Right atrium auricular region (tissue), 2 donors: ENCODE results near the gene HYI. TPM values are rescaled to one million over a fixed set of nuclear protein-coding genes. Genes with fewer than 3 reads are reported as not detected.

Source experiments
- DNase-seq: peaks from one replicate; pipeline ENCODE4 v3.0.0-alpha.2; 2019; ENCODE audit warnings: low spot score
- H3K27ac ChIP-seq, 2 donors: fragments of 200-600 bp; sonication (generic); 1 replicate in 1 of 2; 2 replicates in 1 of 2; pipeline ENCODE4 v1.5.1; 2016 to 2019
- H3K27me3 ChIP-seq, 2 donors: fragments of 200-600 bp; sonication (generic); one replicate each; pipeline versions ENCODE4 v1.5.1 to v1.6.0; 2017 to 2019
- H3K36me3 ChIP-seq: fragments of 200-600 bp; sonication (generic); one replicate; pipeline ENCODE4 v1.5.1; 2016
- H3K4me1 ChIP-seq, 2 donors: fragments of 200-600 bp; sonication (generic); one replicate each; pipeline versions ENCODE4 v1.5.1 to v1.6.0; 2017 to 2019
- H3K4me3 ChIP-seq, 2 donors: fragments of 200-600 bp; sonication (generic); 1 replicate in 1 of 2; 2 replicates in 1 of 2; pipeline ENCODE4 v1.5.1; 2017 to 2019; ENCODE audit warnings: mild to moderate bottlenecking in 1 of 2, moderate library complexity in 1 of 2
- H3K9me3 ChIP-seq, 2 donors: fragments of 200-600 bp; sonication (generic); one replicate each; pipeline ENCODE4 v1.5.1; 2019
- total RNA-seq, 2 donors: library from RNA; depleted of rRNA; stranded (reverse); fragments of >200 nt; gene quantifications; one replicate each; pipeline ENCODE4 v1.1.0, GENCODE V29; 2016
- TF ChIP-seq, protein P1 (sequence below), 2 donors: fragments of 200-600 bp; sonication (generic); IDR thresholded peaks; one replicate each; pipeline ENCODE4 v1.5.1; 2019; ENCODE audit warnings: antibody characterized with exemption in 2 of 2

Gene HYI
- total RNA-seq, 2 donors from 2014 or later, result 17.3 to 23.0 TPM

DNA sequence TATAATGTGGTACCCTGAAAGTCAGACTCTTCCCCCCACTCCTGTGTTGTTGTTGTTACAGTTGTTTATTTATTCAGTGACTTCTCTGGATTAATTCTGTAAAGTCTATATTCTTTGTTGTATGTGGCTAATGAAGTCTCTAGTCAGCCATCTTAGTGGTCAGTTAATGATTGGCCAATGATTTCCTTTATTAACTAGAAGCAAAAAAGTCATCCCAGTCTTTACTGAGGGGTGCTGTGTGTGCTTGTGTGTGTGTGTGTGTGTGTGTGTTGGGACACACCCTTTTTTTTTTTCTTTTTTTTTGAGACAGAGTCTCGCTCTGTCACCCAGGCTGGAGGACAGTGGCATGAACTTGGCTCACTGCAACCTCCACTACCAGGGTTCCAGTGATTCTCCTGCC, 37.3 kb upstream of the HYI start:
- Histone ChIP-seq H3K27ac (no peak overlapping the region), H3K27me3 (no peaks in the 10 kb centered on the region), H3K4me3 (no peak overlapping the region), H3K4me1 (no peaks in the 10 kb centered on the region), H3K36me3 (no peaks in the 10 kb centered on the region), H3K9me3 (peaks cover 0 to 29% of the 10 kb centered on the region in 2 donors)
- TF ChIP-seq, protein P1, sequence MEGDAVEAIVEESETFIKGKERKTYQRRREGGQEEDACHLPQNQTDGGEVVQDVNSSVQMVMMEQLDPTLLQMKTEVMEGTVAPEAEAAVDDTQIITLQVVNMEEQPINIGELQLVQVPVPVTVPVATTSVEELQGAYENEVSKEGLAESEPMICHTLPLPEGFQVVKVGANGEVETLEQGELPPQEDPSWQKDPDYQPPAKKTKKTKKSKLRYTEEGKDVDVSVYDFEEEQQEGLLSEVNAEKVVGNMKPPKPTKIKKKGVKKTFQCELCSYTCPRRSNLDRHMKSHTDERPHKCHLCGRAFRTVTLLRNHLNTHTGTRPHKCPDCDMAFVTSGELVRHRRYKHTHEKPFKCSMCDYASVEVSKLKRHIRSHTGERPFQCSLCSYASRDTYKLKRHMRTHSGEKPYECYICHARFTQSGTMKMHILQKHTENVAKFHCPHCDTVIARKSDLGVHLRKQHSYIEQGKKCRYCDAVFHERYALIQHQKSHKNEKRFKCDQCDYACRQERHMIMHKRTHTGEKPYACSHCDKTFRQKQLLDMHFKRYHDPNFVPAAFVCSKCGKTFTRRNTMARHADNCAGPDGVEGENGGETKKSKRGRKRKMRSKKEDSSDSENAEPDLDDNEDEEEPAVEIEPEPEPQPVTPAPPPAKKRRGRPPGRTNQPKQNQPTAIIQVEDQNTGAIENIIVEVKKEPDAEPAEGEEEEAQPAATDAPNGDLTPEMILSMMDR (IDR thresholded peaks at IDR 0.05), result no peak
- no peak for DNase-seq

DNA sequence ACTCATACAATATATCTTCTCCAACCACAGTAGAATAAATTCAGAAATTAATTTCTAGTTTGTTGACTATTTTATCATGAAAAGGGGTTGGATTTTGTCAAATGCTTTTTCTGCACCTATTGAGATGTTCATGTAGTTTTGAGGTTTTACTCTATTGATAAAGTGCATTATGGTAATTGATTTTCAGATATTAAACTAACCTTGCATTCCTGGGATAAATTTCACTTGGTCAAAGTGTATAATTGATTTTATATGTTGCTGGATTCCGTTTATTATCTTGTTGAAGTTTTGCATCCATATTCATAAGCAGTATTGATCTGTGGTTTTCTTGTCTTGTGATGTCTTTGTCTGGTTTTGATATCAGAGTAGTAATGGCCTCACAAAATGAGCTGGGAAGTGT, 34.4 kb upstream of the HYI start:
- H3K36me3 ChIP-seq, result no peaks in the 10 kb centered on the region
- no peaks in the 10 kb centered on the region for H3K27me3 ChIP-seq
- H3K27ac ChIP-seq, result no peak overlapping the region
- peaks cover 0 to 29% of the 10 kb centered on the region in 2 donors for H3K9me3 ChIP-seq
- H3K4me3 ChIP-seq, result no peak overlapping the region
- H3K4me1 ChIP-seq, result no peaks in the 10 kb centered on the region
- TF ChIP-seq, protein P1 (IDR thresholded peaks at IDR 0.05), result no peak
- no peak for DNase-seq

DNA sequence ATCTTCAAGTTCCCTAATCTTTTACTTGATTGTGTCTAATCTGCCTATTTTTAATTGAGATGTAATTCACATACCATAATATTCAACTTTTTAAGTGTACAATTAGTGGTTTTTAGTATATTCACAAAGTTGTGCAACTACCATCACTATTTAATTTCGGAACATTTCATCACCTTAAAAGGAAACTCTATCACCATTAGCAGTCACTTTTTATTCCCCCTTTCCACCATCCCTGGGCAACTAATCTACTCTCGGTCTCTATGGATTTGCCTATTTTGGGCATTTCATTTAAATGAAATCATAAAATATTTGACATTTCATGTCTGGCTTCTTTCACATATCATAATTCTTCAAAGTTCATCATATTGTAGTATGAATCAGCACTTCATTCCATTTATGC, 30.6 kb upstream of the HYI start:
- H3K27ac ChIP-seq, result no peak overlapping the region
- TF ChIP-seq, protein P1 (IDR thresholded peaks at IDR 0.05), result no peak
- no peaks in the 10 kb centered on the region for H3K36me3 ChIP-seq
- no peaks in the 10 kb centered on the region for H3K4me1 ChIP-seq
- H3K27me3 ChIP-seq, result no peaks in the 10 kb centered on the region
- no peak for DNase-seq
- peaks cover 0 to 10% of the 10 kb centered on the region in 2 donors for H3K9me3 ChIP-seq
- no peak overlapping the region for H3K4me3 ChIP-seq

DNA sequence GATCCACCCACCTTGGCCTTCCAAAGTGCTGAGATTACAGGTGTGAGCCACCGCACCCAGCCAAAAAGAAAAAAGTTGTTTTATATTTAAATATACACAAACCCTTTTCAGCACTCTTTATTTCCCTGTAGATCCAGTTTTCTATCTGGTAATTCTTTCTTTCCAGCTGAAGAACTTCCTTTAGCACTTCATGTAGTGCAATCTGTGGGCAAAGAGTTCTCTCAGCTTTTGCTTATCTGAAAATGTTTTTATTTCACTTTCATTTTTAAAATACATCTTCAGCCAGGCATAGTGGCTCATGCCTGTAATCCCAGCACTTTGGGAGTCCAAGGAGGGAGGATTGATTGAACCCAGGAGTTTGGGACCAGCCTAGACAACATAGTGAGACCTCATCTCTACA, 28.5 kb upstream of the HYI start:
- H3K27me3 ChIP-seq, result no peaks in the 10 kb centered on the region
- H3K36me3 ChIP-seq, result no peaks in the 10 kb centered on the region
- H3K9me3 ChIP-seq, result no peaks in the 10 kb centered on the region
- H3K4me3 ChIP-seq, result no peak overlapping the region
- TF ChIP-seq, protein P1 (IDR thresholded peaks at IDR 0.05), result no peak
- no peak for DNase-seq
- H3K27ac ChIP-seq, result no peak overlapping the region
- no peaks in the 10 kb centered on the region for H3K4me1 ChIP-seq

DNA sequence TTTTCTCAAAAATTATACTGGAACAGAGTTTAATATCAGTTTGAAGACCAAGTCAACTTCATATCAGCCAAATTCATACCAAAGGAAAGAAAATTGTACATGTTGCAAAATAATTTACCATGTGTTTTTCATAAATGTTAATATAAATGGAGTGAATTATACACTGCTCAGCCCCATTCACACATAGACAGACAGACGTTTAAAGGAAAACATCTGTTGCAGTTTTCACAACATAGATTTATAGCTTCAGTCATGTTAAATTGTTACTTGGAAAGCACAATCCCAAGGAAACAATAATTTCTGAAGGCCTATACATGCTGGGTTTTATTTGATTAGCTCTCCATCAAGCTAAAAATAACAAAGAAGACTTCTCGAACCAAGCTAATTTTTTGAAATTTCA, 27.8 kb upstream of the HYI start:
- no peak for DNase-seq
- Histone ChIP-seq H3K4me3 (no peak overlapping the region), H3K36me3 (no peaks in the 10 kb centered on the region), H3K27ac (no peak overlapping the region), H3K4me1 (no peaks in the 10 kb centered on the region), H3K27me3 (no peaks in the 10 kb centered on the region), H3K9me3 (no peaks in the 10 kb centered on the region)
- TF ChIP-seq, protein P1 (IDR thresholded peaks at IDR 0.05), result no peak

DNA sequence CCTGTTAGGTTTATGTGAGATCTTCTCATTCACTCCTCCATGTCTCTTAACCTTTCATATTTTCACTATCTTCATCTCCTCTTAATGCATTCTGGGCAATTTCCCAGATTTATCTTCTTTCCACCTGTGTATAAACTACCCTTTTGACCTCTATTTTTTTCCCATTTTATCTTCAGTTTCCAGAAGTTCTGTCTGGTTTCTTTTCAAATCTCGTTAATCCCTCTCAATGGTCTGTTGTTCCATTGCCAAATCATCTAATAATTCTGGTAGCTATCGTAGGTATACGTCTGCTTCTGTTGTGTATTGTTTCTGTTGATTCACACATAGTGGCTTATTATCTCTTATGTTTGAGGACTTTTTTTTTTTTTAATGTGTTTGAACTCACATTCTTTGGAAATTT, 25.7 kb upstream of the HYI start:
- Histone ChIP-seq H3K4me1 (no peaks in the 10 kb centered on the region), H3K4me3 (no peak overlapping the region), H3K9me3 (no peaks in the 10 kb centered on the region), H3K36me3 (no peaks in the 10 kb centered on the region), H3K27me3 (no peaks in the 10 kb centered on the region), H3K27ac (no peak overlapping the region)
- no peak for DNase-seq
- TF ChIP-seq, protein P1 (IDR thresholded peaks at IDR 0.05), result no peak
